H1 (cell line): Measurements from ENCODE around the gene OTOGL. TPM values are rescaled to one million over a fixed set of nuclear protein-coding genes. Genes with fewer than 3 reads are reported as not detected.

Experiments used
- CTCF ChIA-PET: fragments of 300-600 bp; sonication (Branson Sonifier 250); formaldehyde crosslinking; loops from one replicate; lab custom pipeline; 2021; ENCODE audit not compliant: partially characterized antibody; lab: Charles Lee
- POLR2A ChIA-PET: fragments of 300-600 bp; sonication (Branson Sonifier 250); formaldehyde crosslinking; loops from one replicate; lab custom pipeline; 2021; ENCODE audit warnings: inconsistent platforms; ENCODE audit not compliant: partially characterized antibody; lab: Charles Lee
- DNase-seq, 2 experiments: peaks; one replicate each; pipeline versions ENCODE4 v3.0.0 to v3.0.0-alpha.2; 2010 to 2022; ENCODE audit warnings: low spot score in 2 of 2, low read depth in 1 of 2, mixed read lengths in 1 of 2
- FAIRE-seq: peaks from 2 replicates; lab custom pipeline; 2011; peaks lifted over from hg19 to GRCh38; lab: Jason Lieb, UNC
- H2AFZ ChIP-seq: 2 replicates; pipeline ENCODE4 v1.8.1; 2012; ENCODE audit warnings: low read length, inconsistent platforms
- H2AK5ac ChIP-seq: 2 replicates; pipeline ENCODE4 v1.6.1; 2013; ENCODE audit warnings: low read depth, low read length
- H2BK120ac ChIP-seq: replicated peaks from 2 replicates; pipeline ENCODE3; 2013; ENCODE audit warnings: low read depth, low read length, inconsistent platforms
- H2BK12ac ChIP-seq: 2 replicates; pipeline ENCODE4 v1.6.1; 2013; ENCODE audit warnings: low read depth, low read length
- H2BK15ac ChIP-seq: 2 replicates; pipeline ENCODE4 v1.6.1; 2013; ENCODE audit warnings: low read length
- H2BK20ac ChIP-seq: 2 replicates; pipeline ENCODE4 v1.6.1; 2013; ENCODE audit warnings: low read length
- H2BK5ac ChIP-seq: 2 replicates; pipeline ENCODE4 v1.6.1; 2013; ENCODE audit warnings: low read depth, low read length
- H3K14ac ChIP-seq: 2 replicates; pipeline ENCODE4 v1.6.1; 2013; ENCODE audit warnings: inconsistent platforms; ENCODE audit not compliant: insufficient read length
- H3K18ac ChIP-seq: 2 replicates; pipeline ENCODE4 v1.6.1; 2013; ENCODE audit warnings: low read length; ENCODE audit errors: extremely low read depth
- H3K23ac ChIP-seq: 2 replicates; pipeline ENCODE4 v1.6.1; 2013; ENCODE audit warnings: inconsistent platforms; ENCODE audit not compliant: insufficient read length
- H3K23me2 ChIP-seq: 2 replicates; pipeline ENCODE4 v1.6.1; 2013; ENCODE audit warnings: low read depth, low read length
- H3K27ac ChIP-seq: 2 replicates; pipeline ENCODE4 v1.6.1; 2011; ENCODE audit warnings: low read depth, low read length, inconsistent platforms
- H3K27me3 ChIP-seq, 4 experiments: replicated peaks in 1 of 4; 1 replicate in 1 of 4; 2 replicates in 3 of 4; pipeline versions ENCODE4 v1.6.1 to v1.8.1; 2011 to 2013; ENCODE audit warnings: low read length in 3 of 4, mild to moderate bottlenecking in 3 of 4, inconsistent platforms in 2 of 4, mixed read lengths in 2 of 4, moderate library complexity in 1 of 4; ENCODE audit not compliant: control insufficient read depth in 3 of 4, insufficient read depth in 3 of 4; ENCODE audit errors: extremely low read depth in 1 of 4
- H3K36me3 ChIP-seq, 4 experiments: 2 replicates each; pipeline versions ENCODE4 v1.6.1 to v1.8.1; 2011 to 2013; ENCODE audit warnings: mild to moderate bottlenecking in 4 of 4, low read length in 3 of 4, moderate library complexity in 2 of 4, control low read depth in 1 of 4, inconsistent platforms in 1 of 4; ENCODE audit not compliant: insufficient read depth in 4 of 4, control insufficient read depth in 2 of 4
- H3K4ac ChIP-seq: replicated peaks from 2 replicates; pipeline ENCODE3; 2013; ENCODE audit warnings: low read length, low read depth, mixed read lengths, inconsistent platforms; ENCODE audit not compliant: insufficient read length
- H3K4me1 ChIP-seq, 4 experiments: replicated peaks in 1 of 4; 1 replicate in 1 of 4; 2 replicates in 3 of 4; pipeline versions ENCODE4 v1.6.1 to v1.8.1; 2011 to 2013; ENCODE audit warnings: low read length in 3 of 4, inconsistent platforms in 2 of 4, mixed read lengths in 1 of 4; ENCODE audit not compliant: insufficient read depth in 4 of 4, control insufficient read depth in 3 of 4
- H3K4me2 ChIP-seq, 2 experiments: 2 replicates each; pipeline versions ENCODE4 v1.6.1 to v1.8.1; 2011 to 2013; ENCODE audit warnings: low read depth in 2 of 2, low read length in 2 of 2, control low read depth in 1 of 2, inconsistent platforms in 1 of 2, mild to moderate bottlenecking in 1 of 2; ENCODE audit not compliant: insufficient read depth in 1 of 2
- H3K4me3 ChIP-seq, 4 experiments: fragments of 200-600, 300-600 bp in 1 of 4; sonication (generic), shearing (Covaris generic), sonication (Bioruptor Twin) in 1 of 4; 2 replicates each; pipeline versions ENCODE4 v1.5.1 to v1.8.1; 2011 to 2016; ENCODE audit warnings: low read length in 4 of 4, low read depth in 3 of 4, control low read depth in 2 of 4, inconsistent platforms in 2 of 4, mild to moderate bottlenecking in 2 of 4, mixed read lengths in 1 of 4, moderate library complexity in 1 of 4; ENCODE audit not compliant: insufficient read depth in 2 of 4; ENCODE audit errors: extremely low read depth in 1 of 4
- H3K56ac ChIP-seq: replicated peaks from 2 replicates; pipeline ENCODE3; 2013; ENCODE audit warnings: low read depth, mild to moderate bottlenecking, mixed read lengths, low read length, inconsistent platforms; ENCODE audit not compliant: insufficient read length
- H3K79me1 ChIP-seq: 2 replicates; pipeline ENCODE4 v1.6.1; 2013; ENCODE audit warnings: low read depth, low read length, control low read depth
- H3K79me2 ChIP-seq, 2 experiments: 2 replicates each; pipeline versions ENCODE4 v1.6.1 to v1.8.1; 2012 to 2013; ENCODE audit warnings: low read length in 2 of 2, mild to moderate bottlenecking in 2 of 2, inconsistent platforms in 1 of 2; ENCODE audit not compliant: insufficient read depth in 2 of 2, control insufficient read depth in 1 of 2
- H3K9ac ChIP-seq, 4 experiments: replicated peaks in 1 of 4; 1 replicate in 1 of 4; 2 replicates in 3 of 4; pipeline versions ENCODE4 v1.6.1 to v1.8.1; 2011 to 2013; ENCODE audit warnings: low read depth in 3 of 4, low read length in 3 of 4, control low read depth in 2 of 4, mild to moderate bottlenecking in 2 of 4, moderate library complexity in 2 of 4, inconsistent platforms in 1 of 4; ENCODE audit errors: extremely low read depth in 1 of 4
- H3K9me3 ChIP-seq, 2 experiments: 2 replicates each; pipeline versions ENCODE4 v1.6.1 to v1.8.1; 2012 to 2013; ENCODE audit warnings: mild to moderate bottlenecking in 2 of 2, moderate library complexity in 2 of 2, control low read depth in 1 of 2, inconsistent platforms in 1 of 2, low read depth in 1 of 2, low read length in 1 of 2, mixed read lengths in 1 of 2; ENCODE audit not compliant: insufficient read depth in 2 of 2
- H4K20me1 ChIP-seq, 2 experiments: replicated peaks in 1 of 2; 2 replicates each; pipeline versions ENCODE3 to v1.8.1; 2011 to 2013; ENCODE audit warnings: inconsistent platforms in 2 of 2, low read length in 2 of 2, mild to moderate bottlenecking in 1 of 2; ENCODE audit not compliant: insufficient read depth in 2 of 2, control insufficient read depth in 1 of 2
- H4K5ac ChIP-seq: 2 replicates; pipeline ENCODE4 v1.6.1; 2013; ENCODE audit warnings: low read length, low read depth, mixed read lengths, inconsistent platforms; ENCODE audit not compliant: insufficient read length
- H4K8ac ChIP-seq: 2 replicates; pipeline ENCODE4 v1.8.0; 2013; ENCODE audit warnings: mild to moderate bottlenecking, moderate library complexity, low read length, inconsistent platforms; ENCODE audit not compliant: insufficient read depth; ENCODE audit errors: extremely low read depth
- H4K91ac ChIP-seq: replicated peaks from 2 replicates; pipeline ENCODE3; 2013; ENCODE audit warnings: low read length, mixed read lengths, inconsistent platforms; ENCODE audit not compliant: insufficient read length
- CBX5 ChIP-seq: fragments of 300-800, 300-1000 bp; sonication (generic); IDR thresholded peaks from 2 replicates; pipeline ENCODE4 v1.7.1; 2016; ENCODE audit warnings: antibody characterized with exemption, low read length, low read depth
- CBX8 ChIP-seq: fragments of 300-800, 300-1000 bp; sonication (generic); IDR thresholded peaks from 2 replicates; pipeline ENCODE4 v1.7.1; 2016; ENCODE audit warnings: low read depth, low read length, borderline replicate concordance
- EGR1 ChIP-seq: IDR thresholded peaks from 2 replicates; pipeline ENCODE4 v1.6.1; 2011; ENCODE audit warnings: low read depth, low read length, borderline replicate concordance
- EZH2 ChIP-seq: fragments of 200-600 bp; sonication (generic); IDR thresholded peaks from 2 replicates; pipeline ENCODE4 v1.7.1; 2012; ENCODE audit warnings: low read depth, mild to moderate bottlenecking, moderate library complexity, low read length, inconsistent platforms; ENCODE audit not compliant: severe bottlenecking
- NRF1 ChIP-seq: IDR thresholded peaks from 2 replicates; pipeline ENCODE4 v1.6.1; 2011; ENCODE audit warnings: mild to moderate bottlenecking, low read depth, low read length, improper control_type of control experiment
- POU5F1 ChIP-seq: IDR thresholded peaks from 2 replicates; pipeline ENCODE4 v1.6.1; 2011; ENCODE audit warnings: low read depth, mild to moderate bottlenecking, low read length, moderate library complexity
- RNF2 ChIP-seq: fragments of 200-900, 300-1000 bp; sonication (generic); IDR thresholded peaks from 2 replicates; pipeline ENCODE4 v1.7.1; 2016; ENCODE audit warnings: borderline replicate concordance, low read depth, mild to moderate bottlenecking, antibody characterized with exemption, low read length; ENCODE audit not compliant: poor library complexity, severe bottlenecking; ENCODE audit errors: missing control alignments
- SIX5 ChIP-seq: IDR thresholded peaks from 2 replicates; pipeline ENCODE4 v1.6.1; 2011; ENCODE audit warnings: mild to moderate bottlenecking, low read depth, low read length
- SP1 ChIP-seq: IDR thresholded peaks from 2 replicates; pipeline ENCODE4 v1.6.1; 2011; ENCODE audit warnings: low read depth, low read length
- SP4 ChIP-seq: IDR thresholded peaks from 2 replicates; pipeline ENCODE4 v1.6.1; 2012; ENCODE audit warnings: low read length, inconsistent platforms
- TCF12 ChIP-seq: IDR thresholded peaks from 2 replicates; pipeline ENCODE4 v1.6.1; 2011; ENCODE audit warnings: low read depth, mild to moderate bottlenecking, low read length
- WGBS, 2 experiments: shearing (Covaris generic) in 1 of 2; methylation state at CpG; one replicate each; pipeline versions ENCODE4 v1.1.6 to v1.1.7; 2013 to 2015; ENCODE audit warnings: low lambda C conversion rate in 2 of 2, mixed read lengths in 2 of 2, inconsistent platforms in 1 of 2, low coverage in 1 of 2, missing lambda C conversion rate in 1 of 2; ENCODE audit not compliant: insufficient replicate concordance in 2 of 2, insufficient coverage in 1 of 2, insufficient read length in 1 of 2; ENCODE audit errors: extremely low coverage in 1 of 2, missing lambda C conversion rate in 1 of 2; 5-methylcytosine and 5-hydroxymethylcytosine counted together
- polyA plus RNA-seq, 7 experiments: library from polyadenylated mRNA; depleted of rRNA in 3 of 7; stranded (reverse) in 5 of 7; unstranded in 2 of 7; fragments of >200 nt in 5 of 7; fragments of 200-250 nt in 2 of 7; gene quantifications; 1 replicate in 5 of 7; 2 replicates in 1 of 7; 4 replicates in 1 of 7; pipeline versions ENCODE4 v1.2.1 to v1.2.3, GENCODE V29; 2011 to 2013; ENCODE audit warnings: missing spikeins in 2 of 7, mixed read lengths in 2 of 7
- total RNA-seq: library from RNA; stranded (reverse); fragmentation: NEBNext Ultra II Directional; extraction: Animal tissue kit (Norgen Biotek cat#: 25700); gene quantifications from 2 replicates; pipeline ENCODE4 v1.2.1, GENCODE V29; 2021
- TF ChIP-seq, protein P1 (sequence below): IDR thresholded peaks from 2 replicates; pipeline ENCODE4 v1.6.1; 2012; ENCODE audit warnings: low read length, inconsistent platforms
- TF ChIP-seq, protein P2 (sequence below): IDR thresholded peaks from 2 replicates; pipeline ENCODE4 v1.6.1; 2011; ENCODE audit warnings: low read depth, mild to moderate bottlenecking, low read length; ENCODE audit not compliant: insufficient read depth

Gene OTOGL
- total and polyA plus RNA-seq, 2 of the 8 experiments (the other 6 are each of a cell fraction or from before 2014, with no cell fraction given) = 0.12 to 0.17 TPM

GRCh38 chr12:80242321-80242720, 143.0 kb downstream of the OTOGL start:
- ChIA-PET POLR2A (no interaction called here), CTCF (no interaction called here)
- 80% methylated on average over 1 of the region's 1 CpG; no CpG with 5 or more reads in 1 of the 2 experiments for WGBS, 2 experiments
- Histone ChIP-seq H4K8ac (no peak overlapping the region), H3K9ac (no peak overlapping the region), H2BK15ac (no peak overlapping the region), H3K4me3 (no peak overlapping the region), H3K27ac (no peak overlapping the region), H2BK20ac (no peak overlapping the region), H2BK120ac (no peak overlapping the region), H3K4ac (no peak overlapping the region), H3K18ac (no peak overlapping the region), H3K23me2 (no peaks in the 10 kb centered on the region), H3K9me3 (no peaks in the 10 kb centered on the region), H2AK5ac (no peak overlapping the region), H3K79me1 (no peaks in the 10 kb centered on the region), H3K79me2 (no peaks in the 10 kb centered on the region), H3K4me2 (no peak overlapping the region), H4K91ac (no peak overlapping the region), H2BK12ac (no peak overlapping the region), H3K36me3 (no peaks in the 10 kb centered on the region), H4K5ac (no peak overlapping the region), H3K27me3 (no peaks in the 10 kb centered on the region), H2BK5ac (no peak overlapping the region), H2AFZ (no peak overlapping the region), H3K56ac (no peak overlapping the region), H4K20me1 (no peaks in the 10 kb centered on the region), H3K4me1 (no peaks in the 10 kb centered on the region), H3K14ac (no peak overlapping the region), H3K23ac (no peak overlapping the region)
- no peak for FAIRE-seq
- DNase-seq = no peak
- TF ChIP-seq TCF12 (no peak), EZH2 (no peak), CBX5 (no peak), NRF1 (no peak), POU5F1 (no peak), CBX8 (no peak), SP1 (no peak), SP4 (no peak), EGR1 (no peak), RNF2 (no peak), SIX5 (no peak)
- TF ChIP-seq, protein P1, sequence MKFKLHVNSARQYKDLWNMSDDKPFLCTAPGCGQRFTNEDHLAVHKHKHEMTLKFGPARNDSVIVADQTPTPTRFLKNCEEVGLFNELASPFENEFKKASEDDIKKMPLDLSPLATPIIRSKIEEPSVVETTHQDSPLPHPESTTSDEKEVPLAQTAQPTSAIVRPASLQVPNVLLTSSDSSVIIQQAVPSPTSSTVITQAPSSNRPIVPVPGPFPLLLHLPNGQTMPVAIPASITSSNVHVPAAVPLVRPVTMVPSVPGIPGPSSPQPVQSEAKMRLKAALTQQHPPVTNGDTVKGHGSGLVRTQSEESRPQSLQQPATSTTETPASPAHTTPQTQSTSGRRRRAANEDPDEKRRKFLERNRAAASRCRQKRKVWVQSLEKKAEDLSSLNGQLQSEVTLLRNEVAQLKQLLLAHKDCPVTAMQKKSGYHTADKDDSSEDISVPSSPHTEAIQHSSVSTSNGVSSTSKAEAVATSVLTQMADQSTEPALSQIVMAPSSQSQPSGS = no peak
- TF ChIP-seq, protein P2, sequence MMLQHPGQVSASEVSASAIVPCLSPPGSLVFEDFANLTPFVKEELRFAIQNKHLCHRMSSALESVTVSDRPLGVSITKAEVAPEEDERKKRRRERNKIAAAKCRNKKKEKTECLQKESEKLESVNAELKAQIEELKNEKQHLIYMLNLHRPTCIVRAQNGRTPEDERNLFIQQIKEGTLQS = no peak
